GM12891 (cell line): ENCODE results near the gene KRTAP3-1.

Source experiments
- POLR2A ChIP-seq: IDR thresholded peaks from 2 replicates; pipeline ENCODE4 v1.6.1; 2011; ENCODE audit warnings: low read depth, low read length, control low read depth
- POLR2AphosphoS5 ChIP-seq: IDR thresholded peaks from 2 replicates; pipeline ENCODE4 v1.6.1; 2011; ENCODE audit warnings: low read depth, low read length, control low read depth
- POU2F2 ChIP-seq: IDR thresholded peaks from 2 replicates; pipeline ENCODE4 v1.6.1; 2011; ENCODE audit warnings: low read depth, mild to moderate bottlenecking, control low read depth, low read length, moderate library complexity
- SPI1 ChIP-seq: IDR thresholded peaks from 2 replicates; pipeline ENCODE4 v1.6.1; 2011; ENCODE audit warnings: low read depth, low read length, control low read depth
- TAF1 ChIP-seq: IDR thresholded peaks from 2 replicates; pipeline ENCODE4 v1.6.1; 2011; ENCODE audit warnings: low read depth, low read length, control low read depth

DNA sequence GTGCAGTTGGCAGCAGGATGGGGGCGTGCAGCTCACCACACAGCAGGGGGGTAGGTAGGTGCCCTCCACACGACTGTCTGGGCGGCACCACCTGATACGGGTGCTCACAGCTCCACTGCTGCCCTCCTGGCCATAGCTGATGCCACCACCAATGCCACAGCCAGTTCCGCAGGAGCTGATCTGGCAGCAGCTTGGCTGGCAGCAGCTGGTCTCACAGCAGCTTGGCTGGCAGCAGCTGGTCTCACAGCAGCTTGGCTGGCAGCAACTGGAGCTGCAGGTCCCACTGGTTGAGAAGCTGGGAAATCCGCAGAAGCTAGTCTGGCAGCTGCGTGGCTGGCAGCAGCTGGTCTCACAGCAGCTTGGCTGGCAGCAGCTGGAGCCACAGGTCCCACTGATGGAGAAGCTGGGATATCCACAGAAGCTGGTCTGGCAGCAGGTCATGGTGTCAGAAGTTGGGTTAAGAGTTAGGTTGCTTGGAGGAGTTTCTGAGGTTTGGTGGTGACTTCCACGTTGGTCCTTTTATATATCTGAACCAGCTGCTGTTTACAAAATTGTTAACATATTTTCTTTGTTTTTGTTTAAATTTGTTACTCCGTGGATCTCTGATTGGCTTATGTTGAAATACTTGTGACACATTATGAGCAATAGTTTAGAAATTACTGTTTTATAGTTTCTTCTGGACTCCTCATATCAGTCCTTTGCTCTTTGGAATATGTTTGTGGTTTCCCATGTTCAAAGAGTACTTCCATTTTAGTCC, 18.0 kb upstream of the KRTAP3-1 start, which contains the start of gene KRTAP1-5:
- TF ChIP-seq POLR2AphosphoS5 = no peak
- TF ChIP-seq TAF1 = no peak
- TF ChIP-seq POLR2A = no peak
- no peak for TF ChIP-seq POU2F2
- no peak for TF ChIP-seq SPI1
